Measurements from ENCODE around the gene EGFR.

EGFR gene

DNA sequence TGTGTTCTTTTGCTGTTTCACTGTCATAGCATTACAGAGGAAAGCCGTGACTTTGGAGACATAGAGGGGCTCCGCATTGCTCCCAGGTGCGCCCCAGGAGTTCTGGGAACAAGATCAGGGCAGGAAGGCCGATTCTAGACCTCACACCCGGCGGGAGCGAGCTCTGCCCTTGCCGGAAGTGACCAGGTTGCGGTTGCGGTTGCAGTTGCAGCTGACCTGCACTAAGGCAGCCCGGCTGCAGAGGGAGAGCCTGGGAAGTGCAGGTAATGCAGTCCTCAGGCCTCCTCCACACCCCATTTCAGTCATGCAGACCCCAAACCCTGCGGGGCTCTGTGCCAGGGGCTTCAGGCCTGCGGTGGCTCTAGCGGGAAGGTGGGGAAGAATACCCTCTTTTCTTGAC, 216.3 kb downstream of the EGFR start:
- no peak for DNase-seq

DNA sequence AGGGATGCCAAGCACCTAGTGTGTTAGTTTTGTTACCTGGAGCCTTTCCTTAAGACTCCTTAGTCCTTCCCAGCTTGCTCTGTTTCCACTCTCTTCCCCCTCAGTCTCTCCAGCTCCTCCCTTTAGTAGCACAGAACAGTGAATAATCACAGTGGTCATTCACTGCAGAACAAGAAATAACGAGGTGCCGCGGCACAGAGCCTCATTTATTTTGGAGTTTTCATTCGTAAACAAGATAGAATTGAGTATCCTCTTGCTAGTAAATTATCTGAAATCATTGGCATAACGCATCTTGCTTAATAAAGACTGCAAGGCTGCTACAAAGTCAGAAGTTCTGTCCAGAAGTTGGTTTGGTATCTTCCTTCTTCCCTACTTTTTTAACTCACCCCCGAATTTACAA, 217.0 kb downstream of the EGFR start:
- DNase-seq: no peak

DNA sequence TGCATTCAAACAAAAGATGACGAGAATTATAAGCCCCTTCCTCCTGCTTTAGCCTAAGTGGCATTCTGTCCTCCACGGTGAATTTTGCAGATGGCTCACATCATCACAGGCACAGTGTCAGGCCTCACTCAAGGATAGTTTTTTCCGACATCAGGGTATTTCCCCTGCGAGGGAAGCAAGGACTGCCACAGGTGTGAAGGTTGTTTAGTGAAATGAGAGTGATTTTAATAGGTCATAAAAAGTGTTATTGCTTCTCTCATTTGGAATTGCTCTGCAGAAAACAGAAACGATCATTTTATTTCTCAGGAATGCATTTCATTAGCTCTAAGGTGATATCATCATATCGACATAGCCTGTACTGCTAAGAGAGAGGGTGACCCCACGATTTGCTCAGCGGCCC, 217.7 kb downstream of the EGFR start:
- DNase-seq: no peak

DNA sequence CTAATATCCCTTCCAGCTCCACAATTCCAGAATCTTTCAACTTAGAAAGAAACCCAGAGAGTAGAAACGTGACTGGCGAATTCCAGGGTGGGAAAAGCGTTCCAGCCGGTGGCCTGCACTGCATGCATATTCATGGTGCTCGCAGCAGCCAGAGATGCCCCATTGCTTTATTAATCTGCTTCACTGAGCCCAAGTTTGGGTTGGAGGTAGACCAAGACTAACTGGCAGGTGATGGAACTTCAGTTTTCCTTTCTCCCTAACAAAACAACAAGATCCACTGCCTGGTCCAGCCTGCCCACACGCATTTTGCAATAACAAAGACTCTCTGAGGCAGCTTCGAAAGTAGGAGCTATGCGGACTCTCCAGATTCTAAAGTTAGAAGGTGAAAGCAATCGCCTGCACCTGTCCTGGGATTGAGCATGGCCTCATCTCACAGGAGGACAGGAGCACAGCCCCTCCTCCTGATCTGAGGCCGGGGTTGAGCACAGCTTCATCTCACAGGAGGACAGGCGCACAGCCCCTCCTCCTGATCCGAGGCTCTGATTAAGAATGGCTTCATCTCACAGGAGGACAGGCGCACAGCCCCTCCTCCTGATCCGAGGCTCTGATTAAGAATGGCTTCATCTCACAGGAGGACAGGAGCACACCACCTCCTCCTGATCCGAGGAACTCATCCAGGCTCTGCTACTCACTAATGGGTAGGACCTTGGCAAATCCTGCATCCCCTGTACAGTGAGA, 218.5 kb downstream of the EGFR start:
- DNase-seq: no peak

DNA sequence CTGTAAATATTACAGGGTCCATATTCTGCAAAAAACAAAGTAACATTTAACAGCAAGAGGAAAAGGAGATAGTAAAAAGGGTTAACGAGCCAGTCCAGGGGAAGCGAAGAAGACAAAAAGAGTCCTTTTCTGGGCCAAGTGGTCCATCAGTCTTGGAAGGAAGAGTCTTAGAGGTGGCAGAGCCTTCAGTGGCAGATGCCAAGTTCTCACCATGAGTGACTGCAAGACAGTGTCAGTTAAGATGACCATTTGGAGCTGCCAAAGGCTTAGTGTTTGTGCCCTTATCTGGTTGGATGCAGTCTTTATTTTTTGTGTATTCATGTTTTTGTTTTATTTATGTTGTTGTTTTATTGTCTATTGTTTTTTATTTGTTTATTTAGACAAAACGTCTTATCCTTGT, 220.6 kb downstream of the EGFR start:
- DNase-seq: no peak

DNA sequence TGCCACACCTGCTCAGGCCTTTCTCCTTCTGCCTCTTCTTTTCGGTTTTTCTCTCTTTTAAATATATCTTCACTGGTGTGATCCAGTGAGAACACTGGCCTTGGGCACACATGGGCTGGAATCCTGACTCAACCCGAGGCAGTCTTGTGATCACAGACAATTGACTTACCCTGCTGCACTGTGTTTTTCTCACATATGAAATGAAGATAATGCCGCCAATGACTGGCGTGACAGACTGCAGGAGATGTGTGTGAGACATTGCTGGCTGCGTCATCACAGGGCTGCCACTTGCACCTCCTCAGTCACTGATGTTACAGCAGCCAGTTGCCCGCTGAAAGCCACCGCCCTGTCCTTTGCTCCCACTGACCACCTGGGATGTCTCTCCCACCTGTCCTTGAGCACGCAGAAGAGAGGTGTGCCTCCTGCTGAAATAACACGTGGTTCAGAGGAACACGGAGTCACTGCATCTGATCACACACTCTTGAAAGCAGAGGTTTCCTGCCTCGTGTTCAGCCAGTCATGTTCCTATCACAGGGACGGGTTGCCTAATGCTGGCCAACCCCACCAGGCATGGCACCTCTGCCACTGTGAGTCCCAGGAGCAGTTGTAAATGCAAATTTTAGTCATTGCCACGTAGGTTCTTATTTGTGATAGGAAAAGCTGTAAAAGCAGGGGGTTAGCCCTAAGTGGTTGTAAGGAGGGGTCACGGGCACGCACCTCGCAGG, 221.8 kb downstream of the EGFR start:
- no peak for DNase-seq

DNA sequence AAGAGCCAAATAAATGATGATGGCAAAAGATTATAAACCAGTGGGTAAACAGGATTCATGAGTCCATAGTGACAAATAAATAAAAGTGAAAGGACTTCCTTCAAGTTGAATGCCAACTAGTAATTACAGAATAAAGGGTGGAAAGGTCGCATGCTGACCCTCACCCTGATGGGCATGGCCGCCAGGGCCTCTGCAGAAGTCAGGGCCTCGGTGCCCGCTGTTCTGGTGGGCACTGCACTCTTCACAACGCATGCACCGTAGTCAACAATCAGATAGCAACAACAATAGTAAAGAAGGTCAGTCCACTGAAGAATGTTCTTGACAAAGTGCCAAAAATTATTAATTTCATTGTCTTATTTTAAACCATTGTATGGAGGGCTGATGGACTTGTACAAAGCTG, 223.1 kb downstream of the EGFR start:
- DNase-seq: no peak

DNA sequence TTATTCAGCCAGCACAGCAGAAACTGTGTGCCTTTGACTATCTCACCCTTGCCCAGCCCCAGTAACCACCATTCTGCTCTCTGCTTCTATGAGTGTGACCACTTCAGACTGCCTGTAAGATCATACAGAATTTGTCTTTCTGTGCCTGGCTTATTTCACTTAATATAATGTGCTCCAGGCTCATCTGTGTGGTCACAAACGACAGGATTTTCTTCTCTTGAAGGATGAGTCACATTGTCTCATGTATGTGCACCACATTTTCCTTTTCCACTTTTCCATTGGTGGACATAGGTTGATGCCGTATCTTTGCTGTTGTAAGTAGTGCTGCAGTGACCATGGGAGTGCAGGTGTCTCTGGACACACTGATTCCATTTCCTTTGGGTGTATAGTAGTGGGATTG, 223.8 kb downstream of the EGFR start:
- no peak for DNase-seq

DNA sequence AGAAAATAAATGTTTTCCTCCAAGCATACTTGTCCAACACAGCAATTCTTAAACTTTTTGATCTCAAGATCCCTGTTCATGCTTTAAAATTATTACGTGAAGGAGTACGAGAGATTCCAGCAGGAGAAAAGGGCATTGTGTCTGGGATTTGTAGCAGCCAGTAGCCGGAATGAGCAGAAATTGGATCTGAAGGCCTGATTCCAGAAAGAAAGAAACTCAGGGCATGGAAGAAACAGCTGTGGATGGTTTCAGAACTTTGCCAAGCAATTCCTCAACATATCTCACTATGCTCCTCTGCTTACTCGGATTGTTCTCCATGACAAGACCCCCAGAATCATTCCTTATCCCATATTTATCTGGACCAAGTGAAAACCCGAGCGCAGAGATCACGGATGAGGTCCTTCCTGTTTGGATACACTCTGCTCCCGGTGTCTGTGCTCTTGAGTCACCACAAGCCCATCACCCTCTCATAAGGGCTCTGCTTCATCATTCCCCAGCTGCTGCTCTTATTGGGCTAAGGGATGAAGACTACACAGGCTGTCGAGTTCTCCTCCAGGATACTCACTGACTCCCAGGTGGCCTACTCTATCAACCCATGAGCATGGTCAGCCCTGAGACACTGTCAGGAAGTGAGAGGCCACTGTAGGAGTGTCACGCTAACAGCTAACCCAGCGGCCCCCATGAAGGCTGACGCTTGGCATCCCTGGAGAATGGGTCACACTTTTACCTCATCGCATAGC, 225.4 kb downstream of the EGFR start:
- no peak for DNase-seq

DNA sequence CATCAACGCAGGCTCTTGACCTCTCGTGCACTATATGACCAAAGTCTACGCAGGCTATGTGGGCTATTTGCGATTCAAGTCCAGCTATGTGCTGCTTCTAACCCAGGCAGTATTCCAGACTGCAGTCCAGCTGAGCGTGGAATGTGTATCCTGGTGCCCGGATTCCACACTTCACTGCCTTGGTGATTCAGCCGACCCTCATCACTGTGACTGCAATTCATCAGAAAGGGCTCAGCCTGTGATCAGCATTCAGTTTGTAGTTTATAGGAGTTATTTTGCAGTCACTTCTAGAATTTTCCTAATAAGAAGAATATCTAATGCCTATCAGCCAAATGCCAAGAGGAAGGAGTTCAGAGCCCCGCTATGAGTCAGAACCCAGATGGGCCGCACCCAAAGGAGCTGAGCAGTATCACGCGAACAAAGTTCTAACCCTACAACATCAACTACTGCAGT, 226.5 kb downstream of the EGFR start:
- DNase-seq: no peak

DNA sequence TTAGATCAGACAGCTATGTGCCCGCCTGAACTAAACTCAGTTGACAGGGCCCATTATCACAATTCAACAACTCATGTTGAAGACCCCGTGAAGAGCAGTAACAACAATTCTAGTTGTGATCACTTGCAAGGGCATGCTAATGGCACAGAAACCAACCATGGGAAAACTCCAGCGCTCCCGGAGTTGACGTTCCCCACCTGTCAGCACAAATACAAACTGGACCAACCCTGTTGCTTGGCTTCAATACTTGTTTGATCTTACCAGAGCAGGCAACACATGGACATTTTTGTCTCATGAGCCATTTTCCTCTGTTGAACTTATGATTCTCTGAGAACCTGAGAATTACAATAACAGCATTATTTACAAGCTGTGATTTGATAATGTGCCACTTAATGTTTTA, 227.4 kb downstream of the EGFR start:
- DNase-seq: no peak

DNA sequence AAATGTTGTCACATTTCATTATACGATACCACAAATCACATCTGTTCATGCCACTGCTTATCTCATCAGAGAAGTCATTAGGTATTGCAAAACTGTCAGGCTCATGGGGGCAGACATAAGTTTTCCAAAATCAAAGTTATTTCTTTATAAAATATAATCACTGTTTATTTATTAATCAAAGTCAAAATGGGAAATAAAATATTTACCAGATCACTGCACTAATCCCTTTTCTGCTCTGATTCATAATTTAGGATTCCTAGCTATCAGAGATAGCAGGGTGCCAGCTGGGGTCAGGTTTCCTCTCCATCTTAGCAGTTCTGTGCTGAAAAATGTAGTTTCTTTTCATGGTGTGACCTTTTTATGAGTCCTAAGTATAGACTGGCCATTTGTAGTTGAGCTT, 228.6 kb downstream of the EGFR start:
- no peak for DNase-seq

DNA sequence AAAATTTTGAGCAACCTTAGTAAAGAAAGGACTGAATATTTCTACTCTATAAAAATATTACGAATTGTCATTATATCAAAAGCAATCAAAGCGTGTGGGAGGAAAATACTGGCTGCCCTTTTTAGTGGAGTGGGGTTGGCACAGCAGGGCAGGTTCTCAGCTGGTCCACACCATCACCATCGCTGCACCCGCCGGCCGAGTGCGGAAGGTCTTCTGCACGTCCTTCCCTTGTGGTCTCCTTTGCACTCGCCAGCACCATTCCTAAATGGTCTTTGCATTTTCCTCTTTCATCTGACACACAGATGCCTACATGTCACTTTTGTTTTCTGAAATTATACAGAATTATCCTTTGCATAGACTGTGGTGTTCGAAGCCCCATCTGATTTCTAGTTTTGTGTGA, 229.7 kb downstream of the EGFR start:
- DNase-seq: no peak

DNA sequence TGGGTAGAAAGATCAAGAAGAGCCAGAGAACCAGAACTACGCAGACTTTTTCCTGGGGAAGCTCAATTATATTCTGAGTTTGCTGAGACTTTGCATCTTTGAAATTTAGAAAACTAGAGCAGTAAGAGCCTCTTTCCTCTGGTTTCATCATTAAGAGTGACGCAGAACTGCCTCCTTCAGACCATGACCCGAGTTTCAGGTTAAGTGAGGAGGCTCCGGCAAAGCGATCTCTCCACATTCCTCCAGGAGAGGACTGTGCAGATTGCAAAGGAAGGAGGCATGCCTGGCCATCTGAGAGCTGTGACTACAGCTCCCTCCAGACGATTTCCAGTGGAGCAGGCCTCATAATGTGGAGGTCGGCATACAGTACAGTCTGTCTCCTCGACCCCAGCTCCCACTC, 230.5 kb downstream of the EGFR start:
- no peak for DNase-seq

DNA sequence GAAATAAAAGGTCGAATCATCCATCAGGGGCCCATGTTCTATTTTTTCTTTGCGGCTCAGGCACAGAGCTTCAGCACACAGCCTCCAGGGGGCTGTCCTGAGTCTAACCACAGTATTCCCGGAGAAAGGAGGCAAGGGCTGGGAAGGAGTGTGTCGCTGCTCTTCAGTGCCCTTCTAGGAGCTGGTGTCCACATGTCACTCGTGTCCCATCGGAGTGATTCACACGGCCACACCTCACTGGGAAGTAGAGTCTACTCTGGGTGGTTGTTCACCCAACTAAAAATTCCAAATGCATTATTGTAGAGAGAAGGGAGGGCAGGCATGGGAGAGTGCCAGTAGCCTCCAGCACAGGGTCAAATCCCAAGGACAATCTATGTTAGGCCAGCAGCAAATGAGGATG, 231.5 kb downstream of the EGFR start:
- peak; percentile 5 for DNase-seq

DNA sequence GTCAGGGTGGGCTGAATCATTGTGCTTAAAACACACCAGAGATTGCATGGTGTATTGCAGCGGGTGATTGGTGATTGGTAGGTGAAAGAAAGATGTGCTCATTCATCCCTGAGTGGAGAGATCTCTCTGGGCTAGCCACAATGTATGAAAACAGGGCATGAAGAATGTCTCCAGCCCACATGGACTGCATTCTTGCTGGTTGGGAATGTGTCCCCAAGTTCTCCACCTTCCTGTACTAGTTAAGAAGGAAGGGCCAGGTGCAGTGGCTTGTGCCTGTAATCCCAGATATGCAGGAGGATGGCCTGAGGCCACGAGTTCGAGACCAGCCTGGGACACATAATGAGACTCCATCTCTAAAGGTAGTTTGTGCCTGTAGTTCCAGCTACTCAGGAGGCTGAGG, 232.5 kb downstream of the EGFR start:
- no peak for DNase-seq

DNA sequence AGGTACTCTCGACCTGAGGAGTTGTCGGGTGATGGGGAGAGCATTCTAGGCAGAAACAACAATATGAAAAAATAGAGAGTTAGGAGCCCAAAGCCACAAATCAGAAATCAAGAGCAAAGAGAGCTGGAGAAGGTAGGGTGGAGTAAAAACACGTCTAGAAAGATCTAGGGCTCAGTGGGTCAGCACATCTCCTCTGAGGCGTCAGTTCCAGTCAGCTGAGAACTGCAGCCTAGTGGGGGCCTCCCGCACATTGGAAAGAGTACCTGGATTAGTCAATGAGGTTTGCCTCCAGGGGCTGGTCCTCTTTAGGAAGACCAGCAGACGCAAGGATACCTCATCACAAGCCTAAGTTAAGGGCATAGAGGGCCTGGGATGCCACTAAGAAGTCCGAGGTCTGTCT, 233.1 kb downstream of the EGFR start:
- no peak for DNase-seq

DNA sequence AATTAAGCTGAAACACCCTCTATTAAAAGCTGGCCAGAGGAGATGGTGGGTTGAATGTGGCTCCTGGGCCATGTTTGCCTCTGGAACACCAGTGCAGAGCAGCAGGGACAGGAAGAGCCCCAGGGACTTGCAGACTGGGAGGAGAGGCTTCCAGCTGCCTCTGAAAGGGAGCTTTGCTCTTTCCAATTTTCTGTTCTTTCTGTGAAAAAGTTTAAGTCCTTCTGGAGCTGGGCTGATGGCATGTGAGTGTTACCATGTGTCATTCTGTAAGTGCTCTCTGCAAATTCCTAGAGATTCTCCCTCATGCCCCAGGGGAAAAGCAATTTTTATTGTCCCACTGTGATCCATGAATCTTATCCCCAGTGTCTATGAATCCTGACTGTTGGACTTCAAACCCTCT, 233.6 kb downstream of the EGFR start:
- no peak for DNase-seq

DNA sequence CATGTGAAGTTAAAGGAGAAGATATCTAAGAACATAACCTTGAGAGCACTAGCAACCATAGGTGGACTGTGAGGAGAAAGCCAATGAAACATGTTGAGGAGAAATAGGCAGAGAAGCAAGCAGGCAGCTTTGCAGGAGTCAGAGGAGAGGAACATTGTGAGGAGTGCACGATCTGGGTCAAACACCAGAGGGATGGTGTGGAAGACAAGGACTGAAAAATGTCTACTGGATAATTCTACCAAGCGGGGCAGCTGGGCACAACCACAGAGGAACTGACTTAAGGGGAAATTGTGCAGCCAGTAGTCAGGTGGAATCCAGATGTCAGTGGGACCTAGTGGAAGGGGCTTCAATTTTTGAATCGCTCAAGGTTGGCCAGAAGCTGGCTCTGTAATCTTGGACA, 234.4 kb downstream of the EGFR start:
- no peak for DNase-seq

DNA sequence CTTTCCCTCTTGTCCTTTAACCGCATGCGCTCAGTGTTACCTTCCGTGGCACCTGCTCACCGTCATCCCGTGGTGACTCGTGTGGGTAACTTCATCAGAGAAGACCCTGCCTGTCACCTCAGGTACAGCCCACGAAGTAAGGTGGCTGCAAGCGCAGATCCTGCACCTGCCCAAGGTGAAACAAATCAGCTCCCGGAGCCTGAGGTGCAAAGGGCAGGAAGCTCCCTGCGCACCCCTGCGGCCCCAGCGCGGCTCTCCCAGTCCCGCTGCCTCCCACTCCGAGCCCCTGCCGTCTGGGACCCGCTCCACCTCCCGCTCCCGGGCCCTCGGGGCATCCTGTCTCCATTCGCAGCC, 235.4 kb downstream of the EGFR start:
- DNase-seq: no peak

DNA sequence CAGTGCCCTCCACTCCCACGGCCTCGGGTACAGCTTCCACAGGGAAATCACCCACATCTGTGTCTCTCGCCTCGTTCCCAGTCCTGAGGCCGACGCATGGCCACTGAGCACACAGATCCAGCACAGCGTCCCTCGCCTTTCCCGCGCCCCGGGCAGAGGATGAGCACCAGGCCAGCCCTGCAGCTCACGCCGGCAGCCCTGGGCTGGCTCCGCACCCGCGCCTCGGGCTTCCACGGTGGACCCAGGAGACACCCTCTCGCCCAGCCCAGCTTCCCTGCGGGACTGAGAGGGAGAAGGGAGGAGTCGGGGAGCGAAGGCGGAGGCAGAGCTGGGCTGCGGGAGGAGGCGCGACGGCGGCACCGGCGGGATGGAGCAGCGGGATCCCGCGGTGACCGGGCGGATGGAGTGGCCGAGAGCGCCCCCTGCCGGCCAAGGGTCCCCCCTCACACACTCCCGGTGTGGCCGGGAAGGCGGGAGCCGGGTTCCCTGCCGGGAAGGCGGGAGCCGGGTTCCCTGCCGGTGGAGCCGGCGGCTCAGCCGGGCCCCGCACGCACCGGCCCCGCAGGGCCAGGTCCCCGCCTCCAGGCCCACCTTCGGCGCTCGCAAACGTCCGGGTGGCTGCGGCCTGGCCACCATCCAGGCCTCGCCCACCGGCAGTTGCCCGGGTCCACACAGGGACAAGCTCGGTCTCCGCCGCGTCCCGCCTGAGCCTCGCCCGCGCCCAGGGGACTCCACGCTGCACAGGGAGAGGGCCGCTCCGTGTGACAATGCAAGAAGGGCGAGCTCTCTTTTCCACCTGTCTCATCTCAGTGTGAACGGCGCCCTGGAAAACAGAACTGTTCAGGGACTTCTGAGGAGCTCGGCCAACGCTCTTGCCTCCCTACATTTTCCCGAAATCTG, 236.0 kb downstream of the EGFR start:
- DNase-seq: peak; percentile 66

DNA sequence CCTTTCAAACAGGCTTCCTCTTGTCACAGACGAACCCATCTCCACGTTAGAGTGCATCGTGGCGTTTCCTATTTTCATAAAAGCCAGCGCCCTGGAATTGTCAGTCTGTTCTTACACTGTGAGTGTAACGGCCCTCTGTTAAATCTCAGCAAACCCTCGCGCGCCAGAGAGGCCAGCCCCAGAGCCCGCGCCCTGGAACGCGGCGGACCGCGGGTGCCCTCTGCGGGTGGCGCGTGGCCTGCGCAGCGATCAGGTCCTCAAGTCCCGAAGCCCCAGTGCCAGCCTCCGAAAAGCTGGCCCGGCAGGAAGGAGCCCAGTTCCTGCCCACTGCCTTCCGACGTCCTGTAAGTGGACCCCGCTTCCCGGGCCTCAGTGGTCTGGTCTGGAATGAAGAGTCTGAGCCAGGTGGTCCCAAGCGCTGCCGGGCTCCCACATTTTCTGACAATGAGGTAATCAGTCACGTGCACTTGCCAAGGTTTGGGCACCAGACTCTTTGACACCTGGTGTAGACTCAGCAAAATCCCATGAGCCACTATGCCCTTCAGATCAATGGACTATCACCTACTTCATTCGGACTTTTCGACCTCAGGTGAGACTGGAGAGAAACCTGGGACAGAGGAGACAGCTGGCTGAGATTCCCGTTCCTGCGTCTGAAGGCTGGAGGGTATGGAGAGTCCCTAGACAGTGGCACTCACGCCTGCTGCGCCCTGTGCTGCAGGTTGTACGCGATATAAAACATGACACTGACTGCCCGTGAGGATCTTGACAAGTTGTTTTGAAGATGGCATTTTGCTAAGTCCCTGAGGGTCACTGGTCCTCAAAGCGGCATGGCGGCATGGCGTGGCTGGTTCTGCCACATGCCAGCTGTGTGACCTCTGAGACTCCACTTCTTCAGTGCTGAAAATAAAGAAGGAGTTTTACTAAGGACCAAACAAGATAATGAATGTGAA, 237.0 kb downstream of the EGFR start:
- peak; percentile 67 for DNase-seq
